Measurements from ENCODE around the gene SNRPD1.
"Not testable (repeated sequence)": the region's sequence is repeated elsewhere in the genome, so short reads cannot be mapped to it uniquely, and the experiment has no call there.

SNRPD1 gene

DNA sequence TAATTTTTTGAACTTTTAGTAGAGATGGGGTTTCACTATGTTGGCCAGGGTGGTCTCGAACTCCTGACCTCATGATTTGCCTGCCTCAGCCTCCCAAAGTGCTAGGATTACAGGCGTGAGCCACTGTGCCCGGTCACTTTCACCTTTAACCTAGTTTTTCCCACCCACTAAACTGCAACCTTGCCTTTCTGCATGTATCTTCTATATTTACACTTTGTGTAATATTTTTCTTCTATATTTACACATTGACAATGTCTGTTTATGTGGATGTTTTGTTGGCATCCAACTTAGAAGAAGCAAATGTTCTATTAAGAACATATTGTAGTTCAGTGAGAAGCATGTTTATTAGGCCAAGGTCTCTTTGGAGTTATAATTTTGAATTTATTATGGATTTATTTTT is 26.7 kb downstream of the SNRPD1 start:
- no peak for DNase-seq

DNA sequence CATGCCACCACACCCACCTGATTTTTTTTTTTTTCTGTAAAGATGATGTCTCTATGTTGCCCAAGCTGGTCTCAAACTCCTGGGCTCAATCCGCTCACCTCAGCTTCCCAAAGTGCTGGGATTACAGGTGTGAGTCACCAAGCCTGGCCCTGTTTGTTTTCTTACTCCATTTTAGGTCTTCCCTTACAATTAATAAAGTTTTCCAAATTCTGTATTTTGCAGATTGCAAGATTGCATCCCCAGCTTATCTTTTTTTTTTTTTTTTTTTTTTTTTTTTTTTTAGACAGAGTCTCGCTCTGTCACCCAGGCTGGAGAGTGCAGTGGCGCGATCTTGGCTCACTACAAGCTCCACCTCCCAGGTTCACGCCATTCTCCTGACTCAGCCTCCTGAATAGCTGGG is 28.3 kb downstream of the SNRPD1 start:
- DNase-seq = not testable (repeated sequence)

DNA sequence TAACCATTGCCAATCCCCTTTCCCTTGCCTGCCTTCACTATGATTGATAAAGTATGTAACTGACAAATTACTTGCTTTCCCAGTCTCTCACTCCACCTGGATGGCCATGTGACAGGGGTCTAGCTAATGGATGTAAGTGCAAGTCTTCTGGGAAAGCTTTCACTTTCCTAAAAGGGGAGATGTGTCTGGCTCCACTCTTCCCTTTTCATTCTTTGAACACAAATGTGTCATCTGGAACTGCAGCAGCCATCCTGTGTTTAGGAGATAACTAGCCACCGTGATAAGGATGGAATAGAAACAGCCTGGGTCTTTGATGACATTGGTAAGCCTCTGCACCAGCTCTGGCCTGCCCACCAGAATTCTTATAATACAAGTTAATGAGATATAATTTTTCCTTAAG is 38.2 kb downstream of the SNRPD1 start:
- no peak for DNase-seq

DNA sequence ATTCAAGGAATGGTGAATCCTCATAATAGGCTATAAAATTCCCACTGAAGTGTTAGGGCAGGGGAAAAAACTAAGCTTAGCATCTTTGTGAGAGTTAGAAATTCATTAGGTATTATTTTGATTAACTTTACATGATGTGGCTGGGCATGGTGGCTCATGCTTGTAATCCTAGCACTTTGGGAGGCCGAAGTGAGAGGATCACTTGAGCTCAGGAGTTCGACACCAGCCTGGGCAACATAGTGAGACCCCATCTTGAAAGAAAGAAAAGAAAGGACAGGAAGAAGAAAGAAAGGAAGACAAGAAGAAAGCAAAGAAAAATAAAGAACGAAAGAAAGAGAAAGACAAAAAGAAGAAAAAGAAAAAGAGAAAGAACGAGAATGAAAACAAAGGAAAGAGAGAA is 40.0 kb downstream of the SNRPD1 start:
- no peak for DNase-seq

DNA sequence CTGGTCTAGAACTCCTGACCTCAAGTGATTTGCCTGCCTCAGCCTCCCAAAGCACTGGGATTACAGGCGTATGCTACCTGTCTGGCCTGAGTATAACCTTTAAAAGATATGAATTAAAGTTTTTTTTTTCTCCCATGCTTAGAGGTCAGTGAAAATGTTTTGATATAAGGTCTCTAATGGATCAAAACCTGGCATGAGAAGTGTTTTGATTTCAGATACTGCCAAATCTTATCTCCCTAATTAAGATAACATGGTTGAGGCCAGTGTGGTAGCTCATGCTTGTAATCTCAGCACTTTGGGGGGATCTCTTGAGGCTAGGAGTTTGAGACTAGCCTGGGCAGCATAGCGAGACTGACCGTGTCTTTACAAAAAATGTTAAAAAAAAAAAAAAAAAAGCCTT is 41.2 kb downstream of the SNRPD1 start:
- no peak for DNase-seq

DNA sequence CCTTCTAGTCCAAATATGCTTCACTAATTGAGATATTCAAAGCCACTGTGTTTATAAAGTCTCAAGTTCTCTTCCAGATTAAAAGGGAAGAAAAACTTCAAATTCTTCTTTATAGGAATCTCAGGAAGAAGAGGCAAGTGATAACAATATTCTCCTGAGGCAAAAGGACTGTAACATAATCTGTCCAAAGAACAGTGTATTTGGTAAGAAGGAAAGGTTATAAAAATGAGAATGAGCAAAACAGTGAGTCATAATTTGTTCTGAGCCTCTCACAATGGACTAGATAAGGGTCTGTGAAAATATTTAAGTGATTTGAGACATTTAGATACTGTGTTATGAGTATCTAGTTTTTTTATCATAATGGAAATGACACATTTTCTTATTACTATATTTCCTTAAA is 44.3 kb downstream of the SNRPD1 start:
- DNase-seq = no peak

DNA sequence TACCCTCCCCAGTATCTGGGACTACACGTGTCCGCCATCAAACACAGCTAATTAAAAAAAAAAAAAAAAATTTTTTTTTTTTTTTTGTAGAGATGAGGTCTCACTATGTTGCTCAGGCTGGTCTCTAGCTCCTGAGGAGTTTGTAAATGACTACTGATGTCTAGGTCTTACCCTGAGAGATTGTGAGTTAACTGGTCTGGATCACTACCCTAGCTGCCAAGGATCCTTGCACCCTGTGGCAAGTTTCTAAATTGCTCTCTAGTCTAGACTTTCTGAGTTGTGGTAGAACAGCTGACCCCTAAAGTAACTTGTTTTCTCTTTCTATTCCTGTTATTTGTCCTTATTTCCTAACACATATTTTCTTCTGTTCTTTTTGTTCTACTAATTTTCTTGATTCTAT is 48.0 kb downstream of the SNRPD1 start:
- no peak for DNase-seq

DNA sequence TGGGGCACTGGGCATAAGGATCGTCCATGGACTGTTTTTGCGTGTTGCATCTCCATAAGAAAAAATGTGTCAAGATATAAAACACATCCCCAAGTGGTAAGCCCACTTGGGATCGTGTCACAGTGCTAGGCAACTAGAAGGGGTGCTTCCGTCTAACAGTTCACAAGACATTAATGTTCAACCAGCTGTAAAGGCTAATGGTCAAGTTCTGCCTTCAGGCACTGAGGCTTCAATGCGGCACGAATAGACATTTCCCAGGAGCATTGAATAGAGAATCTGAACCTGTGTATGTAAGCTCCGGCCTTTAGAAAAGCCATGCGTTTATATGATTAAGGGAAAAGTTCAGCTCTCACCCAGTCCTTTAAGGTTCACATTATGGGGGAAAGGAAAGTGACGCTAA is 50.5 kb downstream of the SNRPD1 start:
- no peak for DNase-seq

DNA sequence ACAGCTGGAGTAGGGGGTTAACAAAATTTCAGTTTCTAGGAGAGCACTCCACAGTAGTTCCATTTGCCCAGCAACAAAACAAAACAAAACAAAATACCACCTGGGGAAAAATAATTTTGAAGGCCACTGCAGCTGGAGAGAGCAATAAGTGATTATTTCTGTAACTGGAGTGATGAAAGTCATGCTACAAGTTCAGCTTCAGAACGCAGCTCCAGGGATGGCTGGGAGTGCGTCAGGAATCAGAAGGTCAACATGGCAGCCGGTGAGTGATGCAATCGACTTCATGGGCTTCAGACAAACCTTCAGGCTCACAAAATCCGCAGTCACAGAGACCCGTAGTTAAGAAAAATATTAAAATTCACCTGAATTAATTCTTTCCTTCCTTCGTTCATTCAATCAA is 51.5 kb downstream of the SNRPD1 start:
- no peak for DNase-seq

DNA sequence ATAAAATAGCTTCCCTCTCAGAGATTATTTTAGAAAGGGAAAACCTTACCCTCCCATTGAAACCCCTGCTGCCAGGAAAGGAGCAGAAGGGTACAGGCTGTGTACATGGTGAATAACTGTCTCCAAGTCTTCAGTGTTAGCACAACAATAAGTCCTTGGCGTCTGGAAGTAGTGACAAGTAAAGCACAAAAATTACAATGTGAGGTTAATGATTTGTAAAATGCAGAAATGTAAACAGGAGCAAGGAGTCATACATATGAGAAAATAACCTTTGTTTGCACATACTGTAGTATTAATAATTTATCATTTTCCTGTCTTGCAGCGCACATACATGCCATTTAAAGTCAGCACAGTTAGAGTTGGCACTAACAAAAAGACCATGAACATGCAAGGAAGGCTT is 52.0 kb downstream of the SNRPD1 start:
- no peak for DNase-seq

DNA sequence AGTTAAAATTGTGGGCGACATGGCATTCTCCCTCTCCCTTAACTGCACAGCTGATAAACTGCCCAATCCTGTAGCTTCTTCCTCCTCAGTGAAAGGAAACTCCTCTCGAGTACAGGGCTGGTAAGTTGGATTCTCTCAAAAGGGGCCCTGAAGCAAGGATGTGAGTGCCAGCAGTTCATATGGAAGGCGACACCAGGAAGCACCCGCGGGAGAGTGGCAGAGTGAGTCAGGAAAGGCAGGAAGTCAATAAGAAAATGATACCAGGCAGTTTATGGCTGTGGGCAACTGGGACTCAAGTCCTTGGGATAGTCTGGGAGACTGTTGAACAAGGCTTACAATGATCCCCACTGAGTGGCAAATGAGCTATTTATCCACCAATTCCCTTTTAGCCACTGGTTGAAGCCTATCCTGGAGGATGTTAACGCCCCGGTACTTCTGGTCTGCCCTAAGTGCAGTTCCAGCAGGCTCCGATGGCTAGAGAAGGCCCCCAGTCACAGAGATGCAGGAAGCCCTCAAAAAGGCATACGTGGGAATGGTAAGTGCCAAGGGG is 57.7 kb downstream of the SNRPD1 start:
- no peak for DNase-seq

DNA sequence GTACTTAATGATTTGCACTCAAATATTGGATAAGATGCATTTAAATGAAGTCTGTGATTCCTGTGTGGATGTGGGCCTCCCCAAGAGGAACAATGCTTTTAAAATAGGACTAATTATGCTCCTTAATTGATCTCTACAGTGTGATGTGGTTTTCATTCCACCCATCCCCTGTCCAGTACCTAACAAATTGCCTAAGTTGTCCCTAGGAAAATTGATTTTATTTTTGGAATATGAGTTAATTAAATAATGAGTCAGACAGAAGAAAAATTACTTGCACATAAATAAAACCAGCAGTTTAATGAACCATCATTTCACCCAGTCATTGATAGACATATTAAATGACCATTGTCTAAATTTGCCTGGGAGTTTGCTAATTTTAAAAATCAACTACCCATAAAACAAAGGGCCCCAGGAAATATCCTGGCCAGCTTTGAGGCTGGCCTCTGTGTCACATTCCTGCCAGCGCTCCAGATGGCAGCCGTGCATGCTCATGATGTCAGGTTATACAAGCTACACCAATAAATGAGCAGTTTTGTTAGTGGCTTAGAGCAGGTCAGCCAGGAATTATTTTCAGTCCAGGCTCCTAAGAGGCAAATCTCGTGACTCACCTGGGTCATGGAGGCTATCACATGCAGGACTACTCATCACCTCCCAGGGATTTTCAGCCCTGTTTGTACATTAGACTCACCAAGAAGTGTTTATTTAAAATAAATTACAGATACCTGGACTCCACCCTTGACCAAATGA is 60.6 kb downstream of the SNRPD1 start:
- DNase-seq = no peak

DNA sequence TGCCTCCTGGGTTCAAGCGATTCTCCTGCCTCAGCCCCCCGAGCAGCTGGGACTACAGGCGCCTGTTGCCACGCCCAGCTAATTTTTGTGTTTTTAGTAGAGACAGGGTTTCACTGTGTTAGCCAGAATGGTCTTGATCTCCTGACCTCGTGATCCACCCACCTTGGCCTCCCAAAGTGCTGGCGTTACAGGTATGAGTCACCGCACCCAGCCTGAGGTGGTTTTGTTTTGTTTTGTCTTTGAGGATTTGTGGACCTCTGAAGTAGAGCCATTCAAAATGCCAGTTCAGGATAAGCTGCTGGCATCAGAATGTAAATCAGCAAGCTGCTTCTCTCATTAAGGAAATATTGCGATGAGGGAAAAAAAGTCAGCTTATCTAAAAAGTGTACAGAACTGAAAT is 63.2 kb downstream of the SNRPD1 start:
- not testable (repeated sequence) for DNase-seq

DNA sequence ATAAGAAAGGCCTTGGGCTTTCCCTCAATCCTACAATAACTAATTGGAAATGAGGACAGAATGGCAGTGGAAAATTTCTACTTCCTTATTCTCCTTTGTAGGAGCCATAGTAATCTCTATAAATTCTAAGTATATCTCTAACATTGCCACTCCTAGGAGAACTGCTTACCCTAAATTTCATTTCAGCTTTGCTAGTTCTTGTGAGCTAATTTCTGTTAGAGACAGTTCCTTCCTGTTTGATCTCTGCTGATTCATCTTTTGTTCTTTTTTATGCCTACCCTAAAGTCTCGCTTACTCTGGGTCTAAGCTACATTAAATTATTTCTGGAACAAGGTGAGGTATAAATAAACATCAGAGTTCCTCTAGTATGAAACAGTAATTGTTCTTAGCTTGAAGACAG is 66.7 kb downstream of the SNRPD1 start:
- DNase-seq = no peak

DNA sequence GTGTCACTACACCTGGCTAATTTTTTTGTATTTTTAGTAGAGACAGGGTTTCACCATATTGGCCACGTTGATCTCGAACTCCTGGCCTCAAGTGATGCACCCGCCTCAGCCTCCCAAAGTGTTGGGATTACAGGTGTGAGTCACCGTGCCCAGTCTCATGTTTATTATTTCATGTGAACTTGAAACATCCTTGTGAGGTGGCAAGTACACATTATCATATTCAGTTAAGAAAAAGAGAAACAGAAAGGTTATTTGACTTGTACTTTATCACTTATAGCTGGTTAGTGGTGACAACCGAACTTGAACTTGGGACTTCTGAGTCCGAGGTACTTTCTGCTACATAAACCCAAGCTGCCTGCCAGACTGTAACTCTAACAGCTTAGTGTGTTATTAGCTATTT is 68.0 kb downstream of the SNRPD1 start:
- no peak for DNase-seq

DNA sequence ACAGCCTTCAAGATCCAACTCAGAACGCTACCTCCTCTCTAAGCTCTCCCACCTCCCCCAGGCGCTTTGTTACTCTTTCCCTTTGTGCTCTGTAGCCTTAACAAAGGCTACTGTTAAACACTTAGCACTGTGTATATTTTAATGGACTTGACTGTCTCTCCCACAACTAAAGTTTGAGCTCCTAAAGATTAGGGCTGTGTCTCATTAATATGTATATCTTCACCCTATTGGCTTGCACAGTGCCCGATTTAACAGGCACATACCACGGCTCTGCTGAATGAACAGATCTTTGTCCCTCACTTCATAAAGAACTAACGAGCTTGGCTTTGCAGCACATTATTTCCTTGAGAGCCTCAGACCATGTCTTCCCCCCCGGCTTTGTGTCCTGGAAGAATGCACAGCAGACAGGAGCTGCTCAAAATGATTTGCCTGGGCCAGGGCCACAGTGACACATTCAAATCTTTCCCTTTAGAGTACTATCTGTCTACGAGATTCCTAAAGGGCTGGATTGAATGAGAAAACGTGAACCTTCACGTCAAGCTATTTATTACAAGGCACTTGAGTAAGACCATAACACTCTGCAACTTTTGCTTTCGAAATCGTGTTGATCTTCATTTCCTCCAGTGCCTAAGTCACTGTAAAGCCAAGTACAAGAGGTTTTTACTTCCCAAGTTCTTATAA is 70.4 kb downstream of the SNRPD1 start:
- peak in 1 of 5 donors; percentile 70 for DNase-seq
